ENCODE results near the gene ITGB1BP1. TPM values are rescaled to one million over a fixed set of nuclear protein-coding genes. Genes with fewer than 3 reads are reported as not detected.

Gene ITGB1BP1
- total RNA-seq, 5 donors from 2014 or later (not counting 1 experiment from before 2014, with no cell fraction given): 46.5 to 76.7 (median 69.0) TPM

- DNase-seq (no peak), ATAC-seq (replicated peaks in 1 of 4) (no peak)
- Mint-ChIP-seq H3K36me3 (peaks cover 50% of the 10 kb centered on the region), H3K27ac (no peak overlapping the region), H3K4me1 (peaks cover 0 to 2% (median 2%) of the 10 kb centered on the region in 3 donors), H3K9me3 (no peaks in the 10 kb centered on the region), H3K4me3 (no peak overlapping the region), H3K27me3 (no peaks in the 10 kb centered on the region)
- H3K27ac ChIP-seq (ENCODE audit: low read length): no peak overlapping the region
- H3K9me3 ChIP-seq: no peaks in the 10 kb centered on the region
- POLR2A ChIA-PET: no interaction called here
- CTCF ChIA-PET: no interaction called here
- H3K27me3 ChIP-seq (replicated peaks in 1 of 2; ENCODE audit: control insufficient read depth in 2 of 2, extremely low read depth in 1 of 2, insufficient read depth in 2 of 2, low read length in 1 of 2): no peaks in the 10 kb centered on the region
- no peaks in the 10 kb centered on the region for H3K4me1 ChIP-seq (ENCODE audit: control insufficient read depth in 1 of 2, extremely low read depth in 1 of 2, insufficient read depth in 2 of 2, low read length in 2 of 2)
- peaks cover 3 to 43% of the 10 kb centered on the region in 2 donors for H3K36me3 ChIP-seq (ENCODE audit: control insufficient read depth in 2 of 2, extremely low read depth in 1 of 2, insufficient read depth in 1 of 2, low read length in 1 of 2)
- no peak overlapping the region for H3K4me3 ChIP-seq (ENCODE audit: control insufficient read depth in 1 of 2, extremely low read depth in 1 of 2, low read length in 1 of 2)
- WGBS (ENCODE audit: insufficient coverage): no CpG with 5 or more reads among the region's 2 CpGs
Observed at GRCh38 chr2:9430316-9431293, 7.3 kb upstream of the ITGB1BP1 start.

- no peak overlapping the region for H3K27ac Mint-ChIP-seq
- POLR2A ChIA-PET: no interaction called here
- peaks cover 40% of the 10 kb centered on the region for H3K36me3 Mint-ChIP-seq
Observed at GRCh38 chr2:9428965-9429577, 5.7 kb upstream of the ITGB1BP1 start.

GRCh38 chr2:9424447-9425164 lies 1.3 kb upstream of the ITGB1BP1 start:
- no peak overlapping the region for H3K4me3 Mint-ChIP-seq
- CTCF ChIA-PET: interaction anchor here in 1 of 2 donors (0.9 kb wide), 1 partner anchor 421 kb away, joined by 4 read pairs; the partner anchor contains the start of gene MBOAT2

More at GRCh38 chr2:9428965-9429577, 5.7 kb upstream of the ITGB1BP1 start:
- Histone ChIP-seq H3K27me3 (replicated peaks in 1 of 2; ENCODE audit: control insufficient read depth in 2 of 2, extremely low read depth in 1 of 2, insufficient read depth in 2 of 2, low read length in 1 of 2) (no peaks in the 10 kb centered on the region), H3K4me1 (ENCODE audit: control insufficient read depth in 1 of 2, extremely low read depth in 1 of 2, insufficient read depth in 2 of 2, low read length in 2 of 2) (peaks cover 7 to 10% of the 10 kb centered on the region in 2 experiments), H3K27ac (ENCODE audit: low read length) (no peak overlapping the region), H3K4me3 (ENCODE audit: control insufficient read depth in 1 of 2, extremely low read depth in 1 of 2, low read length in 1 of 2) (no peak overlapping the region), H3K36me3 (ENCODE audit: control insufficient read depth in 2 of 2, extremely low read depth in 1 of 2, insufficient read depth in 1 of 2, low read length in 1 of 2) (peaks cover 1 to 38% of the 10 kb centered on the region in 2 donors), H3K9me3 (no peaks in the 10 kb centered on the region)
- DNase-seq (no peak), ATAC-seq (replicated peaks in 1 of 4) (no peak)
- H3K4me1 Mint-ChIP-seq: peaks cover 0 to 2% (median 2%) of the 10 kb centered on the region in 3 donors
- WGBS (ENCODE audit: insufficient coverage): no CpG with 5 or more reads among the region's 5 CpGs
- no peaks in the 10 kb centered on the region for H3K27me3 Mint-ChIP-seq
- CTCF ChIA-PET: no interaction called here
- H3K9me3 Mint-ChIP-seq: no peaks in the 10 kb centered on the region
- H3K4me3 Mint-ChIP-seq: no peak overlapping the region

GRCh38 chr2:9423922-9424272 lies 569 bp upstream of the ITGB1BP1 start:
- POLR2A ChIA-PET: interaction anchor here (0.5 to 0.7 kb wide), 2 partner anchors 21 to 260 kb away, joined by 3 read pairs; no protein-coding TSS in a partner anchor
- Histone ChIP-seq H3K36me3 (ENCODE audit: control insufficient read depth in 2 of 2, extremely low read depth in 1 of 2, insufficient read depth in 1 of 2, low read length in 1 of 2) (peaks cover 0 to 5% of the 10 kb centered on the region in 2 donors), H3K27me3 (replicated peaks in 1 of 2; ENCODE audit: control insufficient read depth in 2 of 2, extremely low read depth in 1 of 2, insufficient read depth in 2 of 2, low read length in 1 of 2) (no peaks in the 10 kb centered on the region), H3K27ac (ENCODE audit: low read length) (peak overlapping the region; percentile 81), H3K9me3 (no peaks in the 10 kb centered on the region), H3K4me1 (ENCODE audit: control insufficient read depth in 1 of 2, extremely low read depth in 1 of 2, insufficient read depth in 2 of 2, low read length in 2 of 2) (peaks cover 10 to 30% of the 10 kb centered on the region in 2 experiments), H3K4me3 (ENCODE audit: control insufficient read depth in 1 of 2, extremely low read depth in 1 of 2, low read length in 1 of 2) (peak overlapping the region; percentile 88 to 95)
- H3K4me3 Mint-ChIP-seq: no peak overlapping the region
- peak overlapping the region; percentile 93 for H3K27ac Mint-ChIP-seq
- no peaks in the 10 kb centered on the region for H3K9me3 Mint-ChIP-seq
- peaks cover 10% of the 10 kb centered on the region for H3K36me3 Mint-ChIP-seq
- CTCF ChIA-PET: interaction anchor here in 1 of 2 donors (0.5 kb wide), 1 partner anchor 254 kb away, joined by 5 read pairs; no protein-coding TSS in a partner anchor
- peaks cover 26 to 33% (median 26%) of the 10 kb centered on the region in 3 donors for H3K4me1 Mint-ChIP-seq
- peak; percentile 4 to 20 (median 4) for ATAC-seq (replicated peaks in 1 of 4)
- WGBS (ENCODE audit: insufficient coverage): 0% methylated on average over 18 of the region's 21 CpGs
- DNase-seq: peak in 26 of 35 experiments; percentile 5 to 54 (median 20)
- H3K27me3 Mint-ChIP-seq: no peaks in the 10 kb centered on the region

More at GRCh38 chr2:9424447-9425164, 1.3 kb upstream of the ITGB1BP1 start:
- DNase-seq (no peak), ATAC-seq (replicated peaks in 1 of 4) (no peak)
- peak overlapping the region; percentile 81 for H3K27ac ChIP-seq (ENCODE audit: low read length)
- H3K27me3 ChIP-seq (replicated peaks in 1 of 2; ENCODE audit: control insufficient read depth in 2 of 2, extremely low read depth in 1 of 2, insufficient read depth in 2 of 2, low read length in 1 of 2): no peaks in the 10 kb centered on the region
- 79% methylated on average over 6 of the region's 11 CpGs for WGBS (ENCODE audit: insufficient coverage)
- H3K36me3 Mint-ChIP-seq: peaks cover 11% of the 10 kb centered on the region
- peaks cover 10 to 30% of the 10 kb centered on the region in 2 experiments for H3K4me1 ChIP-seq (ENCODE audit: control insufficient read depth in 1 of 2, extremely low read depth in 1 of 2, insufficient read depth in 2 of 2, low read length in 2 of 2)
- peak overlapping the region; percentile 93 for H3K27ac Mint-ChIP-seq
- no peaks in the 10 kb centered on the region for H3K27me3 Mint-ChIP-seq
- H3K9me3 ChIP-seq: no peaks in the 10 kb centered on the region
- no peaks in the 10 kb centered on the region for H3K9me3 Mint-ChIP-seq
- peak overlapping the region; percentile 88 to 95 for H3K4me3 ChIP-seq (ENCODE audit: control insufficient read depth in 1 of 2, extremely low read depth in 1 of 2, low read length in 1 of 2)
- POLR2A ChIA-PET: interaction anchor here (0.6 to 0.7 kb wide), 2 partner anchors 10 to 21 kb away, joined by 3 to 6 read pairs; no protein-coding TSS in a partner anchor
- peaks cover 0 to 7% of the 10 kb centered on the region in 2 donors for H3K36me3 ChIP-seq (ENCODE audit: control insufficient read depth in 2 of 2, extremely low read depth in 1 of 2, insufficient read depth in 1 of 2, low read length in 1 of 2)
- peaks cover 25 to 29% (median 26%) of the 10 kb centered on the region in 3 donors for H3K4me1 Mint-ChIP-seq

- H3K27ac Mint-ChIP-seq: peak overlapping the region; percentile 87
- Histone ChIP-seq H3K4me3 (ENCODE audit: control insufficient read depth in 1 of 2, extremely low read depth in 1 of 2, low read length in 1 of 2) (peak overlapping the region; percentile 88 to 95), H3K4me1 (ENCODE audit: control insufficient read depth in 1 of 2, extremely low read depth in 1 of 2, insufficient read depth in 2 of 2, low read length in 2 of 2) (peaks cover 10 to 30% of the 10 kb centered on the region in 2 experiments), H3K9me3 (no peaks in the 10 kb centered on the region), H3K27ac (ENCODE audit: low read length) (peak overlapping the region; percentile 50), H3K27me3 (replicated peaks in 1 of 2; ENCODE audit: control insufficient read depth in 2 of 2, extremely low read depth in 1 of 2, insufficient read depth in 2 of 2, low read length in 1 of 2) (no peaks in the 10 kb centered on the region), H3K36me3 (ENCODE audit: control insufficient read depth in 2 of 2, extremely low read depth in 1 of 2, insufficient read depth in 1 of 2, low read length in 1 of 2) (peaks cover 0 to 9% of the 10 kb centered on the region in 2 donors)
- CTCF ChIA-PET: no interaction called here
- H3K4me1 Mint-ChIP-seq: peaks cover 29 to 40% (median 35%) of the 10 kb centered on the region in 3 donors
- H3K4me3 Mint-ChIP-seq: no peak overlapping the region
- POLR2A ChIA-PET: interaction anchor here (0.5 to 0.9 kb wide), 4 partner anchors 51 to 1903 kb away, joined by 3 to 4 read pairs (median 3); no protein-coding TSS in a partner anchor
- H3K27me3 Mint-ChIP-seq: no peaks in the 10 kb centered on the region
- H3K9me3 Mint-ChIP-seq: no peaks in the 10 kb centered on the region
- ATAC-seq (replicated peaks in 1 of 4) (peak; percentile 18 to 41 (median 31)), DNase-seq (peak in 31 of 35 experiments; percentile 6 to 60 (median 23))
- 17% methylated on average over 42 of the region's 42 CpGs for WGBS (ENCODE audit: insufficient coverage)
- H3K36me3 Mint-ChIP-seq: peaks cover 14% of the 10 kb centered on the region
Observed at GRCh38 chr2:9422321-9423099, 818 bp downstream of the ITGB1BP1 start.

Data from T-cell (primary cell).